HG03095 (cell line): Measurements from ENCODE around the gene FCSK.
"Not testable (repeated sequence)": the region's sequence is repeated elsewhere in the genome, so short reads cannot be mapped to it uniquely, and the experiment has no call there.

ENCODE experiments used
- ATAC-seq: cut with Tn5 transposase; IDR thresholded peaks from one replicate; pipeline ENCODE4 v1.9.1; 2021; ENCODE audit warnings: moderate library complexity; ENCODE audit not compliant: unreplicated experiment

FCSK gene

GRCh38 chr16:70522216-70523075 lies 68.1 kb downstream of the FCSK start:
- no peak for ATAC-seq

GRCh38 chr16:70523076-70523742 lies 68.8 kb downstream of the FCSK start, which contains the start of gene COG4:
Gene COG4, minus strand, starts transcription at chr16:70523554. Its CDS starts 11 bp downstream, at chr16:70523543.
- peak; percentile 50 for ATAC-seq

- peak; percentile 48 for ATAC-seq
These were observed 69.5 kb downstream of the FCSK start, which contains the start of gene SF3B3 for GRCh38 chr16:70523743-70524398. Gene SF3B3, plus strand, starts transcription at chr16:70523816. Its CDS starts 2,841 bp downstream, at chr16:70526657.

GRCh38 chr16:70524399-70524825 lies 70.0 kb downstream of the FCSK start:
- ATAC-seq, result not testable (repeated sequence)

- no peak for ATAC-seq
These were observed 72.0 kb downstream of the FCSK start for GRCh38 chr16:70526403-70526802.

GRCh38 chr16:70527315-70527996 lies 73.1 kb downstream of the FCSK start:
- ATAC-seq, result no peak

- ATAC-seq, result no peak
These were observed 74.8 kb downstream of the FCSK start for GRCh38 chr16:70529051-70529777.
